Measurements from ENCODE around the gene UBTD2. TPM values are rescaled to one million over a fixed set of nuclear protein-coding genes. Genes with fewer than 3 reads are reported as not detected.

UBTD2 gene
- total RNA-seq, 1 experiment from 2014 or later = 42.6 TPM

GRCh38 chr5:172274951-172275753 is 8.4 kb downstream of the UBTD2 start:
- no peak overlapping the region for H2BK12ac ChIP-seq (ENCODE audit: insufficient read length, low read depth, low read length)
- TF ChIP-seq, protein P1, sequence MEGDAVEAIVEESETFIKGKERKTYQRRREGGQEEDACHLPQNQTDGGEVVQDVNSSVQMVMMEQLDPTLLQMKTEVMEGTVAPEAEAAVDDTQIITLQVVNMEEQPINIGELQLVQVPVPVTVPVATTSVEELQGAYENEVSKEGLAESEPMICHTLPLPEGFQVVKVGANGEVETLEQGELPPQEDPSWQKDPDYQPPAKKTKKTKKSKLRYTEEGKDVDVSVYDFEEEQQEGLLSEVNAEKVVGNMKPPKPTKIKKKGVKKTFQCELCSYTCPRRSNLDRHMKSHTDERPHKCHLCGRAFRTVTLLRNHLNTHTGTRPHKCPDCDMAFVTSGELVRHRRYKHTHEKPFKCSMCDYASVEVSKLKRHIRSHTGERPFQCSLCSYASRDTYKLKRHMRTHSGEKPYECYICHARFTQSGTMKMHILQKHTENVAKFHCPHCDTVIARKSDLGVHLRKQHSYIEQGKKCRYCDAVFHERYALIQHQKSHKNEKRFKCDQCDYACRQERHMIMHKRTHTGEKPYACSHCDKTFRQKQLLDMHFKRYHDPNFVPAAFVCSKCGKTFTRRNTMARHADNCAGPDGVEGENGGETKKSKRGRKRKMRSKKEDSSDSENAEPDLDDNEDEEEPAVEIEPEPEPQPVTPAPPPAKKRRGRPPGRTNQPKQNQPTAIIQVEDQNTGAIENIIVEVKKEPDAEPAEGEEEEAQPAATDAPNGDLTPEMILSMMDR (conservative IDR thresholded peaks at IDR 0.05) = no peak
- no peak overlapping the region for H4K8ac ChIP-seq (replicated peaks; ENCODE audit: insufficient read length, low read depth, low read length)
- no peak overlapping the region for H3K27ac ChIP-seq (ENCODE audit: insufficient read length, low read depth, low read length)
- H3K9ac ChIP-seq (ENCODE audit: extremely low read depth, insufficient read length, low read length) = no peak overlapping the region
- no peaks in the 10 kb centered on the region for H3K9me3 Mint-ChIP-seq
- H3K27me3 Mint-ChIP-seq (ENCODE audit: low read depth) = no peaks in the 10 kb centered on the region
- no peaks in the 10 kb centered on the region for H3K9me3 ChIP-seq (ENCODE audit: control insufficient read depth, low read depth, low read length)
- peaks cover 33 to 37% of the 10 kb centered on the region in 2 experiments for H3K4me1 Mint-ChIP-seq
- no peaks in the 10 kb centered on the region for H4K20me1 ChIP-seq (ENCODE audit: control insufficient read depth, insufficient read depth, insufficient read length)
- H3K4ac ChIP-seq (ENCODE audit: low read depth, low read length) = no peak overlapping the region
- H3K23ac ChIP-seq (ENCODE audit: insufficient read length, low read depth, low read length) = no peak overlapping the region
- DNase-seq = no peak
- H3K4me3 Mint-ChIP-seq = no peak overlapping the region
- no CpG with 5 or more reads among the region's 14 CpGs for WGBS (ENCODE audit: extremely low coverage, insufficient read length, low lambda C conversion rate)
- no peak overlapping the region for H2BK120ac ChIP-seq (ENCODE audit: low read depth, low read length, poor library complexity, severe bottlenecking)
- H3K23me2 ChIP-seq (ENCODE audit: insufficient read length, low read depth, low read length, poor library complexity, severe bottlenecking) = no peaks in the 10 kb centered on the region
- H2BK15ac ChIP-seq (ENCODE audit: low read depth, low read length) = no peak overlapping the region
- no peak overlapping the region for H3K18ac ChIP-seq (ENCODE audit: insufficient read length, low read depth, low read length)
- peak overlapping the region; percentile 53 to 91 (median 85); a peak in 5 of 7 replicates for H3K27ac Mint-ChIP-seq
- H4K5ac ChIP-seq (ENCODE audit: insufficient read length, low read depth, low read length) = no peak overlapping the region
- H3K36me3 Mint-ChIP-seq (ENCODE audit: insufficient read depth in 1 of 3, low read depth in 3 of 3) = peaks cover 0 to 25% (median 13%) of the 10 kb centered on the region in 3 experiments; a peak in 5 of 7 replicates
- H4K91ac ChIP-seq (ENCODE audit: insufficient read length, low read depth, low read length) = no peak overlapping the region
- H2BK20ac ChIP-seq (ENCODE audit: low read depth, low read length, poor library complexity, severe bottlenecking) = no peak overlapping the region
- H3K14ac ChIP-seq (ENCODE audit: insufficient read depth, low read length) = no peak overlapping the region
- peaks cover 8% of the 10 kb centered on the region; the same call in 1 of the 2 replicates for H3K4me1 ChIP-seq (ENCODE audit: insufficient read depth, low read length)
- no peak overlapping the region for H3K4me2 ChIP-seq (ENCODE audit: insufficient read depth, insufficient read length, low read length)
- no peak overlapping the region for H2AK5ac ChIP-seq (ENCODE audit: insufficient read length, low read length)
- peaks cover 48% of the 10 kb centered on the region for H3K79me2 ChIP-seq (ENCODE audit: insufficient read depth, low read length)
- no peak overlapping the region for H3T11ph ChIP-seq (ENCODE audit: low read length)
- no peak overlapping the region for H2BK5ac ChIP-seq (ENCODE audit: insufficient read length, low read length)
- H3K56ac ChIP-seq (ENCODE audit: insufficient read length, low read depth, low read length) = no peak overlapping the region
- H3K79me1 ChIP-seq (ENCODE audit: insufficient read depth, low read depth, low read length, poor library complexity, severe bottlenecking) = peaks cover 9% of the 10 kb centered on the region
- H2AFZ ChIP-seq (ENCODE audit: low read length) = no peak overlapping the region
- no peaks in the 10 kb centered on the region for H3K27me3 ChIP-seq (ENCODE audit: insufficient read depth, low read length)
